CD14-positive monocyte (primary cell): ENCODE measurements around the gene FRA10AC1. TPM values are rescaled to one million over a fixed set of nuclear protein-coding genes. Genes with fewer than 3 reads are reported as not detected.

Experiments
- DNase-seq, 3 donors: peaks; one replicate each; pipeline ENCODE4 v3.0.0-alpha.2; 2011 to 2022
- H2AFZ ChIP-seq: 2 replicates; pipeline ENCODE4 v1.6.0; 2012; ENCODE audit warnings: mild to moderate bottlenecking, low read depth, low read length, inconsistent platforms; ENCODE audit not compliant: insufficient read depth, poor library complexity, severe bottlenecking
- H3K27ac ChIP-seq, 2 donors: 1 replicate in 1 of 2; 2 replicates in 1 of 2; pipeline ENCODE4 v1.5.1; 2012 to 2013; ENCODE audit warnings: low read length in 2 of 2, control low read depth in 1 of 2, inconsistent platforms in 1 of 2, low read depth in 1 of 2, mild to moderate bottlenecking in 1 of 2
- H3K27me3 ChIP-seq, 2 donors: one replicate each; pipeline versions ENCODE4 v1.6.0 to v1.6.1; 2011 to 2013; ENCODE audit warnings: low read length in 2 of 2; ENCODE audit not compliant: control insufficient read depth in 2 of 2, insufficient read depth in 2 of 2
- H3K36me3 ChIP-seq, 2 donors: replicated peaks in 1 of 2; 1 replicate in 1 of 2; 2 replicates in 1 of 2; pipeline versions ENCODE4 v1.5.1 to v1.6.1; 2012 to 2013; ENCODE audit warnings: low read length in 2 of 2, control low read depth in 1 of 2, inconsistent platforms in 1 of 2, mild to moderate bottlenecking in 1 of 2; ENCODE audit not compliant: insufficient read depth in 2 of 2, control insufficient read depth in 1 of 2
- H3K4me1 ChIP-seq, 2 donors: 1 replicate in 1 of 2; 2 replicates in 1 of 2; pipeline versions ENCODE4 v1.5.1 to v1.6.1; 2012 to 2013; ENCODE audit warnings: low read length in 2 of 2, control low read depth in 1 of 2, inconsistent platforms in 1 of 2, mild to moderate bottlenecking in 1 of 2, moderate library complexity in 1 of 2; ENCODE audit not compliant: insufficient read depth in 2 of 2, control insufficient read depth in 1 of 2
- H3K4me2 ChIP-seq: replicated peaks from 2 replicates; pipeline ENCODE3; 2012; ENCODE audit warnings: low read length, moderate library complexity, mild to moderate bottlenecking; ENCODE audit not compliant: poor library complexity, severe bottlenecking; ENCODE audit errors: extremely low read depth
- H3K4me3 ChIP-seq, 3 experiments: fragments of 200-600 bp in 1 of 3; sonication (generic) in 1 of 3; replicated peaks in 1 of 3; 1 replicate in 2 of 3; 2 replicates in 1 of 3; pipeline ENCODE4 v1.5.1; 2011 to 2013; ENCODE audit warnings: low read length in 3 of 3, mild to moderate bottlenecking in 3 of 3, control low read depth in 2 of 3, low read depth in 2 of 3, inconsistent platforms in 1 of 3, moderate library complexity in 1 of 3
- H3K79me2 ChIP-seq: 2 replicates; pipeline ENCODE4 v1.6.0; 2012; ENCODE audit warnings: mild to moderate bottlenecking, control low read depth, inconsistent platforms, low read length, moderate library complexity; ENCODE audit not compliant: insufficient read depth
- H3K9ac ChIP-seq: 2 replicates; pipeline ENCODE4 v1.6.0; 2017; ENCODE audit warnings: low read length, mild to moderate bottlenecking; ENCODE audit not compliant: insufficient read depth, poor library complexity, severe bottlenecking
- H3K9me3 ChIP-seq, 2 donors: replicated peaks in 1 of 2; 1 replicate in 1 of 2; 2 replicates in 1 of 2; pipeline versions ENCODE4 v1.5.1 to v1.6.1; 2012 to 2013; ENCODE audit warnings: low read length in 2 of 2, control low read depth in 1 of 2; ENCODE audit not compliant: control insufficient read depth in 1 of 2, insufficient read depth in 1 of 2
- H4K20me1 ChIP-seq: 2 replicates; pipeline ENCODE4 v1.6.0; 2012; ENCODE audit warnings: mild to moderate bottlenecking, low read length, control low read depth, moderate library complexity; ENCODE audit not compliant: insufficient read depth
- H3K27ac Mint-ChIP-seq, 7 donors: one replicate each; pipeline ENCODE4 v1.8.0; 2020; ENCODE audit warnings: mild to moderate bottlenecking in 7 of 7, mixed read lengths in 7 of 7, moderate library complexity in 6 of 7, inconsistent platforms in 2 of 7
- H3K27me3 Mint-ChIP-seq, 3 donors: one replicate each; pipeline ENCODE4 v1.8.0; 2021 to 2022; ENCODE audit warnings: low read depth in 3 of 3, mild to moderate bottlenecking in 3 of 3, mixed read lengths in 3 of 3, moderate library complexity in 3 of 3, inconsistent platforms in 1 of 3
- H3K36me3 Mint-ChIP-seq, 2 donors: one replicate each; pipeline ENCODE4 v1.8.0; 2020; ENCODE audit warnings: mixed read lengths in 2 of 2, inconsistent platforms in 1 of 2, mild to moderate bottlenecking in 1 of 2
- H3K4me1 Mint-ChIP-seq: one replicate; pipeline ENCODE4 v1.8.0; 2020; ENCODE audit warnings: mild to moderate bottlenecking, mixed read lengths
- H3K4me3 Mint-ChIP-seq, 2 donors: one replicate each; pipeline ENCODE4 v1.8.0; 2020; ENCODE audit warnings: mild to moderate bottlenecking in 2 of 2, mixed read lengths in 2 of 2, moderate library complexity in 1 of 2
- H3K9me3 Mint-ChIP-seq, 7 donors: one replicate each; pipeline ENCODE4 v1.8.0; 2020 to 2022; ENCODE audit warnings: mixed read lengths in 7 of 7, mild to moderate bottlenecking in 6 of 7, moderate library complexity in 6 of 7, inconsistent platforms in 2 of 7
- CTCF ChIP-seq: fragments of 200-600 bp; IDR thresholded peaks from one replicate; pipeline ENCODE4 v1.8.0; 2022; ENCODE audit warnings: antibody characterized with exemption, mild to moderate bottlenecking
- WGBS: methylation state at CpG from one replicate; pipeline ENCODE4 v1.1.5; 2013; ENCODE audit warnings: missing lambda C conversion rate; ENCODE audit not compliant: insufficient coverage; 5-methylcytosine and 5-hydroxymethylcytosine counted together
- intact Hi-C, 2 donors: fragments of 100-400 bp; cut with micrococcal nuclease; formaldehyde crosslinking; loops; one replicate each; pipeline versions ENCODE4 v1.15.0 to v1.15.1; 2023
- polyA plus RNA-seq, 3 donors: library from polyadenylated mRNA; depleted of rRNA in 1 of 3; unstranded in 2 of 3; stranded (reverse) in 1 of 3; fragments of 300-500 nt in 2 of 3; fragments of >200 nt in 1 of 3; fragmentation: Illumina TruSeq in 2 of 3; gene quantifications; 1 replicate in 2 of 3; 2 replicates in 1 of 3; pipeline ENCODE4 v1.2.3, GENCODE V29; 2012 to 2021

Gene FRA10AC1
- polyA plus RNA-seq, 3 donors: 0.95 to 7.2 (median 2.0) TPM

GRCh38 chr10:93742633-93743349 is 40.4 kb upstream of the FRA10AC1 start:
- peak overlapping the region; percentile 62 for H2AFZ ChIP-seq
- peak overlapping the region; percentile 44 for H3K9ac ChIP-seq
- no peak for TF ChIP-seq CTCF
- no peaks in the 10 kb centered on the region for H3K36me3 Mint-ChIP-seq
- no peaks in the 10 kb centered on the region for H3K79me2 ChIP-seq
- H3K27ac ChIP-seq: peak overlapping the region; percentile 69 to 82
- intact Hi-C loops: loop anchor here in 1 of 2 donors (5.0 kb wide), 1 partner anchor 40 kb away; the partner anchor contains the start of gene FRA10AC1
- H3K27ac Mint-ChIP-seq: peak overlapping the region; percentile 78 to 94 (median 87)
- WGBS: 27% methylated on average over 3 of the region's 8 CpGs
- peak overlapping the region in 1 of 2 donors; percentile 55 for H3K4me3 Mint-ChIP-seq
- peaks cover 65 to 67% of the 10 kb centered on the region in 2 donors for H3K4me1 ChIP-seq
- H3K36me3 ChIP-seq: no peaks in the 10 kb centered on the region
- peaks cover 54% of the 10 kb centered on the region for H3K4me1 Mint-ChIP-seq
- no peaks in the 10 kb centered on the region for H4K20me1 ChIP-seq
- H3K27me3 ChIP-seq: no peaks in the 10 kb centered on the region
- no peaks in the 10 kb centered on the region for H3K9me3 ChIP-seq
- peak; percentile 70 to 94 (median 82) for DNase-seq
- no peaks in the 10 kb centered on the region for H3K9me3 Mint-ChIP-seq
- H3K27me3 Mint-ChIP-seq: peaks cover 3 to 7% (median 5%) of the 10 kb centered on the region in 3 donors
- peak overlapping the region; percentile 20 to 78 (median 74) for H3K4me3 ChIP-seq
- H3K4me2 ChIP-seq: peak overlapping the region; percentile 71

DNA sequence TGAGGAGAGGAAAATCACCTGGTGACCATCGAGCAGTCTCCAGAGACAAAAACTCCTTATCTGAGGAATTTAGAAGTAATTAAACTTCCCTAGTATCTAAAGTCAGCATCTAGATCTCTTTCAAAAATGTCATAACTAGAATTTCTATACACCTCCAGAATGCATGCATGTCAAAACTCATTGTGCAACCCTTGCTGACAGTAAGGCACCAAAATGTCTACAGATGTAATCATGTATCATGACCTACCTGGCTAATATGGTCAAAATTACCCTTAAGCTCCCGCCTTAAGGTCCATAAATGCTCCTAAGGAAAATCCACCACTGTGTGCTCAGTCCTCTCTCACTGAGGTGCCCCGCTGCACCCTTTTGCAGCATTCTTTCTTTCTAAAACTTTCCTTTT is 39.0 kb upstream of the FRA10AC1 start:
- no peaks in the 10 kb centered on the region for H3K9me3 Mint-ChIP-seq
- Histone ChIP-seq H3K4me3 (no peak overlapping the region), H3K36me3 (no peaks in the 10 kb centered on the region), H3K79me2 (no peaks in the 10 kb centered on the region), H3K27me3 (no peaks in the 10 kb centered on the region), H3K4me2 (no peak overlapping the region), H3K4me1 (peaks cover 52 to 57% of the 10 kb centered on the region in 2 donors), H3K27ac (no peak overlapping the region), H3K9me3 (no peaks in the 10 kb centered on the region), H3K9ac (no peak overlapping the region), H4K20me1 (no peaks in the 10 kb centered on the region), H2AFZ (no peak overlapping the region)
- H3K4me3 Mint-ChIP-seq: no peak overlapping the region
- H3K36me3 Mint-ChIP-seq: no peaks in the 10 kb centered on the region
- TF ChIP-seq CTCF: no peak
- peaks cover 43% of the 10 kb centered on the region for H3K4me1 Mint-ChIP-seq
- DNase-seq: no peak
- peaks cover 3 to 11% (median 8%) of the 10 kb centered on the region in 3 donors for H3K27me3 Mint-ChIP-seq
- intact Hi-C loops: loop anchor here in 1 of 2 donors (5.0 kb wide), 1 partner anchor 39 kb away; the partner anchor contains the start of gene FRA10AC1
- WGBS: 100% methylated on average over 2 of the region's 3 CpGs
- peak overlapping the region in 1 of 7 donors; percentile 27 for H3K27ac Mint-ChIP-seq
